Mesendoderm (in vitro differentiated cells): ENCODE measurements around the gene SUSD2. TPM values are rescaled to one million over a fixed set of nuclear protein-coding genes. Genes with fewer than 3 reads are reported as not detected.
A peak's percentile ranks its signal among the peaks of the same experiment; 100 is the strongest.
"Not testable (repeated sequence)": the region's sequence is repeated elsewhere in the genome, so short reads cannot be mapped to it uniquely, and the experiment has no call there.

Experiments
- DNase-seq: peaks from one replicate; pipeline ENCODE4 v3.0.0; 2013
- H2AK5ac ChIP-seq: 2 replicates; pipeline ENCODE4 v1.6.1; 2013; ENCODE audit warnings: low read length, inconsistent platforms
- H2BK120ac ChIP-seq: 2 replicates; pipeline ENCODE4 v1.6.1; 2013; ENCODE audit warnings: low read depth, mild to moderate bottlenecking, low read length, moderate library complexity, mixed read lengths
- H2BK15ac ChIP-seq: replicated peaks from 2 replicates; pipeline ENCODE4 v1.6.1; 2013; ENCODE audit warnings: low read depth, mild to moderate bottlenecking, moderate library complexity
- H2BK5ac ChIP-seq: 2 replicates; pipeline ENCODE4 v1.6.1; 2013; ENCODE audit warnings: low read length, inconsistent platforms
- H3K18ac ChIP-seq: 2 replicates; pipeline ENCODE4 v1.6.1; 2013; ENCODE audit warnings: mild to moderate bottlenecking, low read length, mixed read lengths
- H3K23ac ChIP-seq: one replicate; pipeline ENCODE4 v1.6.1; 2013; ENCODE audit warnings: low read length
- H3K27ac ChIP-seq: 2 replicates; pipeline ENCODE4 v1.5.1; 2013; ENCODE audit warnings: low read depth, mild to moderate bottlenecking, inconsistent platforms, low read length, moderate library complexity
- H3K27me3 ChIP-seq: 2 replicates; pipeline ENCODE4 v1.6.1; 2013; ENCODE audit warnings: low read length, control low read depth, mild to moderate bottlenecking, inconsistent platforms; ENCODE audit not compliant: insufficient read depth, poor library complexity
- H3K36me3 ChIP-seq: 2 replicates; pipeline ENCODE4 v1.6.1; 2013; ENCODE audit warnings: low read length, inconsistent platforms; ENCODE audit not compliant: control insufficient read depth, insufficient read depth
- H3K4ac ChIP-seq: one replicate; pipeline ENCODE4 v1.6.1; 2013; ENCODE audit warnings: low read depth, mild to moderate bottlenecking, low read length, moderate library complexity
- H3K4me1 ChIP-seq: 2 replicates; pipeline ENCODE4 v1.6.1; 2013; ENCODE audit warnings: low read depth, low read length, inconsistent platforms; ENCODE audit not compliant: control insufficient read depth
- H3K4me2 ChIP-seq: 2 replicates; pipeline ENCODE4 v1.6.1; 2013; ENCODE audit warnings: low read length
- H3K4me3 ChIP-seq: 2 replicates; pipeline ENCODE4 v1.5.1; 2013; ENCODE audit warnings: mild to moderate bottlenecking, low read length
- H3K56ac ChIP-seq: one replicate; pipeline ENCODE4 v1.6.1; 2013; ENCODE audit warnings: low read length
- H3K79me1 ChIP-seq: 2 replicates; pipeline ENCODE4 v1.6.1; 2013; ENCODE audit warnings: low read length, inconsistent platforms
- H3K79me2 ChIP-seq: 2 replicates; pipeline ENCODE4 v1.6.1; 2013; ENCODE audit warnings: mild to moderate bottlenecking, low read length; ENCODE audit not compliant: control insufficient read depth, insufficient read depth
- H3K9ac ChIP-seq: 2 replicates; pipeline ENCODE4 v1.6.1; 2013; ENCODE audit warnings: low read length, inconsistent platforms
- H4K5ac ChIP-seq: one replicate; pipeline ENCODE4 v1.6.1; 2013; ENCODE audit warnings: low read length
- H4K8ac ChIP-seq: one replicate; pipeline ENCODE4 v1.6.1; 2013; ENCODE audit warnings: low read depth, mild to moderate bottlenecking, control low read depth, low read length, moderate library complexity
- WGBS: extraction: QIAGEN DNeasy Blood & Tissue Kit; methylation state at CpG from one replicate; pipeline ENCODE4 v1.1.7; 2013; ENCODE audit warnings: low lambda C conversion rate, missing lambda C conversion rate; ENCODE audit not compliant: insufficient coverage; ENCODE audit errors: extremely low coverage; 5-methylcytosine and 5-hydroxymethylcytosine counted together
- polyA plus RNA-seq, 2 experiments: library from polyadenylated mRNA; stranded (reverse); fragments of 200-250 nt; gene quantifications; one replicate each; pipeline ENCODE4 v1.2.3, GENCODE V29; 2013

Gene SUSD2, protein sequence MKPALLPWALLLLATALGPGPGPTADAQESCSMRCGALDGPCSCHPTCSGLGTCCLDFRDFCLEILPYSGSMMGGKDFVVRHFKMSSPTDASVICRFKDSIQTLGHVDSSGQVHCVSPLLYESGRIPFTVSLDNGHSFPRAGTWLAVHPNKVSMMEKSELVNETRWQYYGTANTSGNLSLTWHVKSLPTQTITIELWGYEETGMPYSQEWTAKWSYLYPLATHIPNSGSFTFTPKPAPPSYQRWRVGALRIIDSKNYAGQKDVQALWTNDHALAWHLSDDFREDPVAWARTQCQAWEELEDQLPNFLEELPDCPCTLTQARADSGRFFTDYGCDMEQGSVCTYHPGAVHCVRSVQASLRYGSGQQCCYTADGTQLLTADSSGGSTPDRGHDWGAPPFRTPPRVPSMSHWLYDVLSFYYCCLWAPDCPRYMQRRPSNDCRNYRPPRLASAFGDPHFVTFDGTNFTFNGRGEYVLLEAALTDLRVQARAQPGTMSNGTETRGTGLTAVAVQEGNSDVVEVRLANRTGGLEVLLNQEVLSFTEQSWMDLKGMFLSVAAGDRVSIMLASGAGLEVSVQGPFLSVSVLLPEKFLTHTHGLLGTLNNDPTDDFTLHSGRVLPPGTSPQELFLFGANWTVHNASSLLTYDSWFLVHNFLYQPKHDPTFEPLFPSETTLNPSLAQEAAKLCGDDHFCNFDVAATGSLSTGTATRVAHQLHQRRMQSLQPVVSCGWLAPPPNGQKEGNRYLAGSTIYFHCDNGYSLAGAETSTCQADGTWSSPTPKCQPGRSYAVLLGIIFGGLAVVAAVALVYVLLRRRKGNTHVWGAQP
- 1.8 TPM for polyA plus RNA-seq (2013, experiment 1 of 2)
- polyA plus RNA-seq (2013, experiment 2 of 2): 1.6 TPM

DNA sequence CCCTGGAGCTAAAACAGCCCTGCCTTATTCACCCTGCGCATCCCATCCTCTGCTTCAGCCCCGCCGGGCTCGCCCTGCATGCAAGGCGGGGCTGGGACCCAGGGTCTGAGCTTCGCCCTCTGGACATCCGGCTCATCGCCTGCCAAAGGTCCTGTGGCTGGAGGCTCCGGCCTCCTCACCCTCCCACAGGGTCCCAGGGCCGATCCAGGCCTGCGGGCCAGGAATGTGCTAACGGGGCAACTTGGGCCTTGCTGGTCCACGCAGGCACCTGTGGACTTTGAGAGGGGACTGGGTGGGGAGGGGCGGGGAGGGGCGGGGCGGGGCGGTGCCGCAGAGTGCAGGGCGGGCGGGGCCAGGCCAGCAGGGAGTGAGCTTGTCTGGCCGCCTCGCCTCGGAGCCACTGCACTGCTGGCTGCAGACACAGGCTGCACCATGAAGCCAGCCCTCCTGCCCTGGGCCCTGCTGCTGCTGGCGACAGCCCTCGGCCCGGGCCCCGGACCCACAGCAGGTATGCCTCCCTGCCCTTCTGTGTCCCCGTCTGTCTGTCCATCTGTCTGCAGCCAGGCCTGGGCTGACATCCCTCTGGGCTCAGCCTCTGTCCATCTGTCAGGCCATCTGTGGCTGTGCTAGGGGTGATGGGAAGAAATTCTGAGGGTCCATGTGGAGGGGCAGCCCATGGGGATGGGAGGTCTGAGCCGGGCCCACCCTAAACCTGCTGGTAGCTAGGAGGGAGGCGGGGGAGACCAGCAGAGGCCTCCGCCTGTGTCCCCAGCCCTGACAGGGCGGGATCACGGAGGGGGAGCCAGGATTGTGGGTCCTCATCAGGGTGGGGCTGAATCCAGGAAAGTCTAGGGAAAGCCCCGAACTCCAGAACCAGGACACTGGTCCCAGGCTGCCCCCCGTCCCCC is at the start of gene SUSD2:
Gene SUSD2, plus strand, starts transcription at position 400 of the 908 bp plus-strand sequence. Its CDS starts 33 bp downstream, at position 433.
- H2BK5ac ChIP-seq: no peak within 1 kb of the TSS
- no peak within 1 kb of the TSS for H2BK120ac ChIP-seq
- no peak within 1 kb of the TSS for H2BK15ac ChIP-seq
- no peak within 1 kb of the TSS for H3K23ac ChIP-seq
- H3K9ac ChIP-seq: no peak within 1 kb of the TSS
- H3K4ac ChIP-seq: no peak within 1 kb of the TSS
- WGBS: no CpG with 5 or more reads among the region's 35 CpGs
- no peaks in the 10 kb centered on the region for H3K36me3 ChIP-seq
- H3K27ac ChIP-seq: no peak within 1 kb of the TSS
- peak; percentile 53 for DNase-seq
- peak within 1 kb of the TSS; percentile 0 for H3K56ac ChIP-seq
- H3K79me1 ChIP-seq: no peaks in the 10 kb centered on the region
- no peaks in the 10 kb centered on the region for H3K27me3 ChIP-seq
- H2AK5ac ChIP-seq: no peak within 1 kb of the TSS
- no peak within 1 kb of the TSS for H4K8ac ChIP-seq
- H3K79me2 ChIP-seq: no peaks in the 10 kb centered on the region
- no peak within 1 kb of the TSS for H3K18ac ChIP-seq
- H4K5ac ChIP-seq: no peak within 1 kb of the TSS
- no peaks in the 10 kb centered on the region for H3K4me1 ChIP-seq
- H3K4me3 ChIP-seq: no peak within 1 kb of the TSS
- no peak within 1 kb of the TSS for H3K4me2 ChIP-seq

DNA sequence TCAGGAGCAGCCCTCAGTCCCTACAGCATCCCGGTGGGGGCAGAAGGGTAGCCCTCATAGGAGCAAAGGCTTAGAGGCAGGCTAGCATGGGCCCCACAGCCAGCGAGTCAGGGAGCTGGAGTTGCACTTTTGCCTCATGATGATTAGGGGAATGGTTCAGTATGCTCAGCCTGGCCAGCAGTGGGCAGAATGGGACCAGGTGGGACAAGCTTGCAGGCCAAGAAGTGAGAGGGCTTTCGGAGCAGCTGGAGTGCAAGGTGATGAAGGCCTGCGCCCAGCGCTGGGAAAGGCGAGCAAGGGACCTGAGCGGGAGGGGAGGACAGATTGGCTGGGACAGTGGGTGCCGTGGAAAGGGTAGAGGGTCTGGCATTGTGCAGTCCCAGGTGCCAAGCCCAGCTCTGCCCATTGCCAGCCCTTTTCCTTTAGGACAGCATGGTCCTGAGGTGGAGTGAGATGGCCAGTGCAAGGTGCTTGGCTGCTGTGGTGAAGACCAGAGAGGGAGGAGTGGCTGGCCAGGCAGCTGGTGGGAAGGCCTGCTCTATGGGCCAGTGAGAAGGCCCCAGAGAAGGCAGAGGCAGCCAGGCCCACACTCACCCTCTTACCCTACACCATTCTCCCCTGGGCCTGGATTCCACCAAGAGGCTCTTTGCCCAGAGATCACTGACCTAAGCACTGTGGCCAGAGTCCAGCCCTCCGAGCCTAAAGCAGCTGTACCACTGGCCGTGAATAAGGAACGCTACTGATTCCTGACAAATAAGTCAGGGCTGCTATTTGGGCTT is 47.9 kb upstream of the SUSD2 start:
- no peak overlapping the region for H3K23ac ChIP-seq
- no peaks in the 10 kb centered on the region for H3K79me2 ChIP-seq
- no peak overlapping the region for H4K8ac ChIP-seq
- H3K4me1 ChIP-seq: no peaks in the 10 kb centered on the region
- no peak overlapping the region for H4K5ac ChIP-seq
- no peaks in the 10 kb centered on the region for H3K79me1 ChIP-seq
- no peak overlapping the region for H3K18ac ChIP-seq
- no peak overlapping the region for H2BK15ac ChIP-seq
- H3K27me3 ChIP-seq: no peaks in the 10 kb centered on the region
- H2AK5ac ChIP-seq: no peak overlapping the region
- H2BK5ac ChIP-seq: no peak overlapping the region
- H2BK120ac ChIP-seq: no peak overlapping the region
- H3K27ac ChIP-seq: no peak overlapping the region
- no peak overlapping the region for H3K4me3 ChIP-seq
- H3K4me2 ChIP-seq: no peak overlapping the region
- H3K36me3 ChIP-seq: no peaks in the 10 kb centered on the region
- no peak overlapping the region for H3K4ac ChIP-seq
- no peak overlapping the region for H3K56ac ChIP-seq
- WGBS: no CpG with 5 or more reads among the region's 11 CpGs
- no peak overlapping the region for H3K9ac ChIP-seq
- peak; percentile 64 for DNase-seq

DNA sequence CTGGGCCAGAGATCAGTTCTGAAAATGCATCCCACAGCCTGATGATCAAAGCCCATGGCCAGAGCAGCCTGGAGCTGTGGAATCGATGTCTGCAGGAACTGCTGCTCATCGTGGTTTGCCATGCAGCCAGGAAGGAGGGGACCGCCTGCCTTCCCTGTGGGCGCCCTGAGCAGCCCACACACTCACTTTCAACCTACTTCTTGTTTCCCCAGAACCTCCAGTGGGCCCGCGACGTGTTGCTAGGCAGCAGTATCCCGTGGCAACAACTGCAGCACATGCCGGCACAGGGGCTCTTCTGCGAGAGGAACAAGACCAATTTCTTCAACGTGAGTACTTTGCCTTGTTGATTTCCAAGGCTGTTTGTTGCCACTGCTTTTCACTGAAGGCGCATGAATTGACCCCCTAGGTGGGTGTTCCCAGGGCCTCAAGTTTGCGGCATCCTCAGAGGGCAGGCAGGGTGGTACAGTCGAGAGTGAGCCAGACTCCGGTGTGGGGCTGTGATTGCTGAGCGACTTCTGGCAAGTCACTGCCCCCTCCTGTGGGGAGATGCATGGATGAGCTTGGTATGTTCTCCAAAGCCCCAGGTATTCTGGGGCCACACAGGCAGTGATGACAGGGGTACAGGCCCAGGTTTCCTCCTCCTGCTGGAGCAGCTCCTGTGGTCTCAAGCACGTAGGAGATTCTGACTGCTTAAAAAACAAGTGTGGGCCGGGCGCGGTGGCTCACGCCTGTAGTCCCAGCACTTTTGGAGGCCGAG is 47.0 kb upstream of the SUSD2 start:
- H3K27ac ChIP-seq: no peak overlapping the region
- H3K4me2 ChIP-seq: no peak overlapping the region
- H3K9ac ChIP-seq: no peak overlapping the region
- no peak overlapping the region for H2BK5ac ChIP-seq
- no peaks in the 10 kb centered on the region for H3K79me1 ChIP-seq
- H3K27me3 ChIP-seq: no peaks in the 10 kb centered on the region
- H4K8ac ChIP-seq: no peak overlapping the region
- H3K56ac ChIP-seq: no peak overlapping the region
- H3K4me3 ChIP-seq: no peak overlapping the region
- no peak overlapping the region for H3K23ac ChIP-seq
- no CpG with 5 or more reads among the region's 22 CpGs for WGBS
- H3K36me3 ChIP-seq: no peaks in the 10 kb centered on the region
- no peaks in the 10 kb centered on the region for H3K79me2 ChIP-seq
- H2BK15ac ChIP-seq: no peak overlapping the region
- no peak overlapping the region for H2BK120ac ChIP-seq
- no peak overlapping the region for H2AK5ac ChIP-seq
- no peak overlapping the region for H3K4ac ChIP-seq
- peak; percentile 37 for DNase-seq
- H3K4me1 ChIP-seq: no peaks in the 10 kb centered on the region
- H4K5ac ChIP-seq: no peak overlapping the region
- H3K18ac ChIP-seq: no peak overlapping the region

DNA sequence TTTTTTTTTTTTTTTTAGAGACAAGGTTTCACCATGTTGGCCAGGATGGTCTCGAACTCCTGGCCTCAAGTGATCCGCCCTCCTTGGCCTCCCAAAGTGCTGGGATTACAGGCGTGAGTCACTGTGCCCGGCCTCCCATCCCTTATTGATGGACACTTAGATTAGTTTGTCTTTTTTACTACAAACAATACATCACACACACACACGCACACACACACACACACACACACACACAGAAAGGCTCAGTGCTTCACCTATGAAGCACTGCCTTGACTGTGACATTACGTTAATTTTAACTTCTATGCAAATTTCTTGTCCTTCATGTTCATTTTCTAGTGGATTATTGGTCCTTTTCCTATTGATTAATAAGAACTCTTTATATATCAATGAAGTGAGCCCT is 44.8 kb upstream of the SUSD2 start:
- not testable (repeated sequence) for H2BK15ac ChIP-seq, H3K27me3 ChIP-seq, H3K18ac ChIP-seq, H3K9ac ChIP-seq, H3K4me1 ChIP-seq, H4K5ac ChIP-seq, H2AK5ac ChIP-seq, H3K79me1 ChIP-seq, H3K4me2 ChIP-seq, H3K36me3 ChIP-seq, H3K4ac ChIP-seq, H2BK5ac ChIP-seq, H4K8ac ChIP-seq, H3K27ac ChIP-seq, H3K23ac ChIP-seq, H3K56ac ChIP-seq, H3K79me2 ChIP-seq, DNase-seq, H2BK120ac ChIP-seq, H3K4me3 ChIP-seq
- no CpG with 5 or more reads among the region's 6 CpGs for WGBS
